ENCODE measurements around the gene CDCP1.
A peak's percentile ranks its signal among the peaks of the same experiment; 100 is the strongest.

The CDCP1 gene

GRCh38 chr3:45124352-45124751, 21.8 kb downstream of the CDCP1 start:
- TF ChIP-seq CTCF (IDR thresholded peaks at IDR 0.05; ENCODE audit: low read depth, low read length), result no peak
- no peak overlapping the region for H3K4me3 ChIP-seq (ENCODE audit: low read depth, low read length)
- in situ Hi-C loops (cut with HindIII; ENCODE audit: low sequenced_read_pairs), result no loop called here
- DNase-seq (ENCODE audit: low read depth, low spot score), result peak; percentile 85

- H3K4me3 ChIP-seq (ENCODE audit: low read depth, low read length), result no peak overlapping the region
- DNase-seq (ENCODE audit: low read depth, low spot score), result peak; percentile 88
- in situ Hi-C loops (cut with HindIII; ENCODE audit: low sequenced_read_pairs), result no loop called here
- no peak for TF ChIP-seq CTCF (IDR thresholded peaks at IDR 0.05; ENCODE audit: low read depth, low read length)
Observed at GRCh38 chr3:45123581-45124269, 22.5 kb downstream of the CDCP1 start.

GRCh38 chr3:45123030-45123429, 23.1 kb downstream of the CDCP1 start:
- in situ Hi-C loops (cut with HindIII; ENCODE audit: low sequenced_read_pairs), result no loop called here
- DNase-seq (ENCODE audit: low read depth, low spot score), result peak; percentile 82
- H3K4me3 ChIP-seq (ENCODE audit: low read depth, low read length), result no peak overlapping the region

GRCh38 chr3:45120359-45121158, 25.6 kb downstream of the CDCP1 start:
- DNase-seq (ENCODE audit: low read depth, low spot score), result no peak
- no peak for TF ChIP-seq CTCF (IDR thresholded peaks at IDR 0.05; ENCODE audit: low read depth, low read length)
- in situ Hi-C loops (cut with HindIII; ENCODE audit: low sequenced_read_pairs), result no loop called here
- H3K4me3 ChIP-seq (ENCODE audit: low read depth, low read length), result no peak overlapping the region

More at GRCh38 chr3:45123030-45123429, 23.1 kb downstream of the CDCP1 start:
- TF ChIP-seq CTCF (IDR thresholded peaks at IDR 0.05; ENCODE audit: low read depth, low read length), result no peak

- TF ChIP-seq CTCF (IDR thresholded peaks at IDR 0.05; ENCODE audit: low read depth, low read length), result no peak
- in situ Hi-C loops (cut with HindIII; ENCODE audit: low sequenced_read_pairs), result no loop called here
- no peak for DNase-seq (ENCODE audit: low read depth, low spot score)
Observed at GRCh38 chr3:45119824-45120358, 26.3 kb downstream of the CDCP1 start.

GRCh38 chr3:45119376-45119775, 26.8 kb downstream of the CDCP1 start:
- TF ChIP-seq CTCF (IDR thresholded peaks at IDR 0.05; ENCODE audit: low read depth, low read length), result no peak
- no peak overlapping the region for H3K4me3 ChIP-seq (ENCODE audit: low read depth, low read length)
- in situ Hi-C loops (cut with HindIII; ENCODE audit: low sequenced_read_pairs), result no loop called here
- no peak for DNase-seq (ENCODE audit: low read depth, low spot score)

More at GRCh38 chr3:45119824-45120358, 26.3 kb downstream of the CDCP1 start:
- H3K4me3 ChIP-seq (ENCODE audit: low read depth, low read length), result no peak overlapping the region

Measured in astrocyte of the spinal cord (primary cell).